ENCODE measurements around the gene TSNAX. TPM values are rescaled to one million over a fixed set of nuclear protein-coding genes. Genes with fewer than 3 reads are reported as not detected.

The TSNAX gene
- total and polyA plus RNA-seq, 4 donors: 11.4 to 41.1 (median 32.5) TPM

GRCh38 chr1:231596337-231596791 lies 67.9 kb downstream of the TSNAX start:
- TF ChIP-seq CTCF (IDR thresholded peaks at IDR 0.05; ENCODE audit: control extremely low read depth, extremely low read depth): no peak
- Histone ChIP-seq H3K9ac (ENCODE audit: insufficient read depth in 1 of 2, low read length in 2 of 2) (no peak overlapping the region), H3K4me1 (ENCODE audit: control insufficient read depth in 5 of 5, insufficient read depth in 5 of 5, low read length in 5 of 5) (peaks cover 0 to 20% (median 4%) of the 10 kb centered on the region in 5 donors), H3K36me3 (ENCODE audit: control insufficient read depth in 4 of 4, insufficient read depth in 4 of 4, low read length in 4 of 4) (no peaks in the 10 kb centered on the region), H3K27me3 (ENCODE audit: control insufficient read depth in 3 of 3, insufficient read depth in 3 of 3, low read length in 2 of 3) (no peaks in the 10 kb centered on the region), H3K4me3 (no peak overlapping the region), H3K27ac (ENCODE audit: low read depth in 1 of 2, low read length in 1 of 2) (no peak overlapping the region), H3K9me3 (ENCODE audit: control insufficient read depth in 4 of 4, insufficient read depth in 3 of 4, low read length in 3 of 4) (no peaks in the 10 kb centered on the region)
- DNase-seq (no peak), ATAC-seq (ENCODE audit: insufficient read depth, low FRiP score) (no peak)
- 49% methylated on average over 5 of the region's 5 CpGs for WGBS, 2 donors

DNA sequence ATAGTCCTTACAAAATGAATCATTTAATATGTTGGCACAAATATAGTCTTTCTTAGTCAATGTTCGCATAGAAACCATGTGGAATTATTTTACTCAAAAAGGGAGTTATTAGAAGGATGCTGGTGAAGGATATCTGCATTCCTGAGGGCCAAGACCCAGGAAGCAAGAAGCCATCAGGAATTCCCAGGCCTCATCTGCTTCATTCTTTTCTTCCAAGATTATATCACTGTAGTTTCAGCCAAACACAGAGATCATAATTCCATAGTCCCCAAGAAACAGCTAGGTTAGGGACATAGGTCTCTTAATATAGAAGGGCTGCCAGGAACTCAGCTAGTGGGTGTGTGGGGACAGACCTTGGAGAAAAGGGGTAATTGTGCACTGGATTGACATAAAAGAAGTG lies 69.5 kb downstream of the TSNAX start:
- TF ChIP-seq CTCF (IDR thresholded peaks at IDR 0.05; ENCODE audit: control extremely low read depth, extremely low read depth): no peak
- Histone ChIP-seq H3K9ac (ENCODE audit: insufficient read depth in 1 of 2, low read length in 2 of 2) (no peak overlapping the region), H3K9me3 (ENCODE audit: control insufficient read depth in 4 of 4, insufficient read depth in 3 of 4, low read length in 3 of 4) (no peaks in the 10 kb centered on the region), H3K36me3 (ENCODE audit: control insufficient read depth in 4 of 4, insufficient read depth in 4 of 4, low read length in 4 of 4) (no peaks in the 10 kb centered on the region), H3K27ac (ENCODE audit: low read depth in 1 of 2, low read length in 1 of 2) (no peak overlapping the region), H3K4me3 (no peak overlapping the region), H3K4me1 (ENCODE audit: control insufficient read depth in 5 of 5, insufficient read depth in 5 of 5, low read length in 5 of 5) (peaks cover 0 to 31% (median 4%) of the 10 kb centered on the region in 5 donors), H3K27me3 (ENCODE audit: control insufficient read depth in 3 of 3, insufficient read depth in 3 of 3, low read length in 2 of 3) (no peaks in the 10 kb centered on the region)
- no peak for ATAC-seq (ENCODE audit: insufficient read depth, low FRiP score)
- DNase-seq: no peak
- 89 to 98% methylated on average over 1 of the region's 1 CpG for WGBS, 2 donors

DNA sequence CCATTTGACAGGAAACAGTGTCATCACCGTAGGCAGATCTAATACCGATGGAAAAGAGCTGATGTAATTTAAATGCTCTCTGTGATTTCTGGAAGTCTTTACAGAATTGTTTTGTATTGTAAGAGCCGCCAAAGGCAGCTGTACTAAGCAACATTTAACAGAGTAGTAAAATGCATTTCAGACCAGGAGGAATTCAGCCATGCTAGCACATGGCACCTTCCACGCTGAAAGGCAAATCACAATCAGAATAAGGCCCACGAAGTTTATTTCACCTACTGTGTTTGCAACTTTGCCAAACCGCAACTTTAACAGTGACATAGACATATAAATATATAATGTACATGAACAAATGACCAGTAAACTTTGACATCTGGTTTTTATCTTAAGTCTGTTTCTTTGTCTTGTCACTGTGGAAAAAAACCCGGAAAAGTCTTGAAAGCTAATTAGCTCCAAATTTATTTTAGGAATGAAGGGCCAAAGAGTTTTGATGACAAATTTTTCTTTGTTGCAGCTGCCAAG lies 72.0 kb downstream of the TSNAX start:
- peak; percentile 52 to 90 (median 86) for DNase-seq
- TF ChIP-seq CTCF (IDR thresholded peaks at IDR 0.05; ENCODE audit: control extremely low read depth, extremely low read depth): no peak
- Histone ChIP-seq H3K27ac (ENCODE audit: low read depth in 1 of 2, low read length in 1 of 2) (peak overlapping the region in 1 of 2 donors; percentile 41), H3K9ac (ENCODE audit: insufficient read depth in 1 of 2, low read length in 2 of 2) (no peak overlapping the region), H3K4me3 (no peak overlapping the region), H3K4me1 (ENCODE audit: control insufficient read depth in 5 of 5, insufficient read depth in 5 of 5, low read length in 5 of 5) (peaks cover 0 to 37% (median 6%) of the 10 kb centered on the region in 5 donors), H3K36me3 (ENCODE audit: control insufficient read depth in 4 of 4, insufficient read depth in 4 of 4, low read length in 4 of 4) (no peaks in the 10 kb centered on the region), H3K9me3 (ENCODE audit: control insufficient read depth in 4 of 4, insufficient read depth in 3 of 4, low read length in 3 of 4) (no peaks in the 10 kb centered on the region), H3K27me3 (ENCODE audit: control insufficient read depth in 3 of 3, insufficient read depth in 3 of 3, low read length in 2 of 3) (no peaks in the 10 kb centered on the region)
- WGBS, 2 donors: 50 to 59% methylated on average over 7 of the region's 7 CpGs
- no peak for ATAC-seq (ENCODE audit: insufficient read depth, low FRiP score)

Measured in lung (tissue), 12 donors.